SJSA1 (cell line): ENCODE results near the gene EML6. TPM values are rescaled to one million over a fixed set of nuclear protein-coding genes. Genes with fewer than 3 reads are reported as not detected.
A peak's percentile ranks its signal among the peaks of the same experiment; 100 is the strongest.

ENCODE experiments used
- DNase-seq, 2 experiments: peaks; one replicate each; pipeline ENCODE4 v3.0.0-alpha.2; 2015 to 2020; ENCODE audit warnings: low spot score in 2 of 2, low read depth in 1 of 2
- H3K27ac ChIP-seq: fragments of 250-450 bp; sonication (Bioruptor Pico); 2 replicates; pipeline ENCODE4 v1.5.1; 2020; ENCODE audit warnings: mild to moderate bottlenecking, moderate library complexity
- H3K27me3 ChIP-seq: fragments of 250-450 bp; sonication (Bioruptor Pico); replicated peaks from 2 replicates; pipeline ENCODE4 v1.5.1; 2020; ENCODE audit warnings: mild to moderate bottlenecking, moderate library complexity
- H3K36me3 ChIP-seq: fragments of 250-450 bp; sonication (Bioruptor Pico); 2 replicates; pipeline ENCODE4 v1.5.1; 2020; ENCODE audit warnings: mild to moderate bottlenecking
- H3K4me1 ChIP-seq: fragments of 250-450 bp; sonication (Bioruptor Pico); replicated peaks from 2 replicates; pipeline ENCODE4 v1.6.1; 2021; ENCODE audit warnings: mild to moderate bottlenecking
- H3K4me3 ChIP-seq: fragments of 250-450 bp; sonication (Bioruptor Pico); 2 replicates; pipeline ENCODE4 v1.5.1; 2020; ENCODE audit warnings: mild to moderate bottlenecking
- H3K9me3 ChIP-seq: fragments of 250-450 bp; sonication (Bioruptor Pico); replicated peaks from 2 replicates; pipeline ENCODE4 v1.5.1; 2020; ENCODE audit warnings: mild to moderate bottlenecking
- total RNA-seq: library from RNA; depleted of rRNA; stranded (reverse); fragments of >200 nt; shearing (Covaris generic); gene quantifications from 2 replicates; pipeline ENCODE4 v1.2.3, GENCODE V29; 2014

The EML6 gene
- total RNA-seq, 1 experiment from 2014 or later = 1.3 TPM

DNA sequence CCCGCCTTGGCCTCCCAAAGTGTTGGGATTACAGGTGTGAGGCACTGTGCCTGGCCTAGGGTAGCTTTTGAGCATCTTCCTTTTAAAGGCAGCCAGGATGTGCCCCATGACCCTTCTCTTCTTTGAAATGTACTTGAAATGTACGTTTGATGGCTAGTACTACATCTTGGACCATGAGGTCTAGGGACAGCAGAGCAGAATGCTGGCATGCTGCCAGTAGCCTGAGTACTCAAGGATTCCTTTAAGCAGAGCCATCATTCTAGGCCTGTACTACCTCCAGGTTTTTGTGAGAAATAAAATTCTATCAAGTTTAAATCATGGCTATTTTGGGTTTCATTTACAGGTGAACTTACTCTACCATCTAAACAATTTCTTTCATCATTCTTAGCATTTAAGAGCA, 2.9 kb upstream of the EML6 start:
- DNase-seq = no peak
- 0 out of 2 replicates have a peak, but pooled peaks cover 3% of the 10 kb centered on the region for H3K9me3 ChIP-seq

GRCh38 chr2:54722641-54723040, 821 bp upstream of the EML6 start:
- H3K36me3 ChIP-seq = no peaks in the 10 kb centered on the region
- H3K27ac ChIP-seq = no peak overlapping the region; the same call in 1 of the 2 replicates
- peaks cover 19% of the 10 kb centered on the region; the same call in 1 of the 2 replicates for H3K4me1 ChIP-seq
- peak overlapping the region; percentile 61 for H3K4me3 ChIP-seq
- peaks cover 28% of the 10 kb centered on the region for H3K27me3 ChIP-seq
- no peaks in the 10 kb centered on the region for H3K9me3 ChIP-seq
- DNase-seq = no peak

More for the DNA sequence above, 2.9 kb upstream of the EML6 start:
- Histone ChIP-seq H3K4me3 (no peak overlapping the region), H3K27me3 (peaks cover 15% of the 10 kb centered on the region), H3K4me1 (peaks cover 19% of the 10 kb centered on the region; the same call in 1 of the 2 replicates), H3K27ac (no peak overlapping the region), H3K36me3 (no peaks in the 10 kb centered on the region)

GRCh38 chr2:54723996-54724559, 616 bp downstream of the EML6 start:
- Histone ChIP-seq H3K27me3 (peaks cover 28% of the 10 kb centered on the region), H3K36me3 (no peaks in the 10 kb centered on the region), H3K4me1 (peaks cover 29% of the 10 kb centered on the region), H3K9me3 (no peaks in the 10 kb centered on the region), H3K4me3 (peak overlapping the region; percentile 61), H3K27ac (no peak overlapping the region)
- DNase-seq = peak in 1 of 2 experiments; percentile 35

DNA sequence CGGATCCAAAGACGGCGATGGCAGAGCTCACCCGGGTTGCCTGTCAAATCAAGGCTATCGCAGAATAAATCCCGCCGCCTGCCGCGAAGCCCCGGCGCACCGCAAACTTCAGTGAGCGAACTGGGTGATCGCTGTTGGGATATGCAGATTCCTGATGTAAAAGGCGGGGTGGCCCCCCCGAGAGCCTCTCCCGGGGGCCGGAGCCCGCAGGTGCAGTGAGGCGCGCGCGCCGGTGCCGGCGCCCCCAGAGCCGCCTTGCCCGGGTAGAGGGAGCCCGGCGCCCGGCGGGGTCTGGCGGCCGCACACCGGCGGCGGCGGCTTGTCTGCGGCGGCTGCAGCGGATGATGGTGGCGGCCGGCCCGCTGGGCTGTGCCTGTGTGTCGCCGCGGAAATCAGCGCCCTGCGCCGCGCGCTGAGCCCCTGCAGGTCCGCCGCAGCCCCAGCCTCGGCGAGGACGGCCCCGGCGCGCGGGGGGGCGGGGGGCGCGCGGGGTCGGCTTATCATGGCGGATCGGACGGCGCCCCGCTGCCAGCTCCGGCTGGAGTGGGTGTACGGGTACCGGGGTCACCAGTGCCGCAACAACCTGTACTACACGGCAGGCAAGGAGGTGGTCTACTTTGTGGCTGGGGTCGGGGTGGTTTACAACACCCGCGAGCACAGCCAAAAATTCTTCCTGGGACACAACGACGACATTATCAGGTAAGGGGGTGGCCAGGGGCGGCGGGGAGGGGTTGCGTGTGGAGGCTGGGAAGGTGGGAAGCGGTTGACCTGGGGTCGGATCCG, 1.3 kb downstream of the EML6 start:
- Histone ChIP-seq H3K36me3 (no peaks in the 10 kb centered on the region), H3K4me3 (peak overlapping the region; percentile 61), H3K27me3 (peaks cover 28% of the 10 kb centered on the region), H3K27ac (no peak overlapping the region), H3K9me3 (no peaks in the 10 kb centered on the region), H3K4me1 (peaks cover 32% of the 10 kb centered on the region)
- DNase-seq = peak in 1 of 2 experiments; percentile 32

- no peaks in the 10 kb centered on the region for H3K9me3 ChIP-seq
- DNase-seq = no peak
- H3K4me1 ChIP-seq = peaks cover 32% of the 10 kb centered on the region
- H3K4me3 ChIP-seq = no peak overlapping the region
- H3K36me3 ChIP-seq = no peaks in the 10 kb centered on the region
- H3K27me3 ChIP-seq = peaks cover 28% of the 10 kb centered on the region
- H3K27ac ChIP-seq = no peak overlapping the region
These were observed 2.1 kb downstream of the EML6 start for GRCh38 chr2:54725343-54726099.

- Histone ChIP-seq H3K4me3 (no peak overlapping the region), H3K27me3 (peaks cover 28% of the 10 kb centered on the region), H3K36me3 (no peaks in the 10 kb centered on the region), H3K27ac (no peak overlapping the region), H3K9me3 (no peaks in the 10 kb centered on the region), H3K4me1 (peaks cover 32% of the 10 kb centered on the region)
- DNase-seq = no peak
These were observed 3.0 kb downstream of the EML6 start for GRCh38 chr2:54726431-54726830.

- DNase-seq = no peak
- Histone ChIP-seq H3K36me3 (no peaks in the 10 kb centered on the region), H3K27ac (no peak overlapping the region), H3K4me1 (peaks cover 32% of the 10 kb centered on the region), H3K4me3 (no peak overlapping the region), H3K27me3 (peaks cover 28% of the 10 kb centered on the region), H3K9me3 (no peaks in the 10 kb centered on the region)
These were observed 3.5 kb downstream of the EML6 start for GRCh38 chr2:54726940-54727339.

DNA sequence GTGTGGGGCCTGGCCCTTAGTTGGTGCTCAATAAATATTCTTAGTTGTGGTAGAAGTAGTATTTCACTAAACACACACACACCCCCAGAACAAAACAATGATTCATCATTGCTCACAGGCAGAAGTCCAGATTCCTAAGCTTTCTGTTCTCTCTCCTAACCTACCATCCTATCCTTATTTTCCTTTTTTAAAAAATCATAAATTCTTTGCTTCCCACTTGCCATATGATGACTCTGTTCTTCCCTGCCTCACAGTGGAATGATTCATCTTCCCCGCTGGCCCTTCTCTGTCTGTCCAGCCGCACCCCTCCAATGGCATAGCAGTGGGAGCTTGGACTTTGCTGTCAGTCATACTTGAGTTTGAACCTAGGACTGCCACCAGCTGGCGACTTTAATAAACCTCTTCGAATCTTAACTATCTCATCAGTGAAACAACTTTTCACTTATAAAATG, 5.2 kb downstream of the EML6 start:
- Histone ChIP-seq H3K27me3 (peaks cover 28% of the 10 kb centered on the region), H3K36me3 (no peaks in the 10 kb centered on the region), H3K9me3 (no peaks in the 10 kb centered on the region), H3K4me1 (peaks cover 27% of the 10 kb centered on the region), H3K4me3 (no peak overlapping the region), H3K27ac (no peak overlapping the region)
- DNase-seq = peak; percentile 83 to 85

GRCh38 chr2:54735636-54736035, 12.2 kb downstream of the EML6 start:
- Histone ChIP-seq H3K9me3 (no peaks in the 10 kb centered on the region), H3K27ac (no peak overlapping the region), H3K4me3 (no peak overlapping the region), H3K27me3 (no peaks in the 10 kb centered on the region), H3K36me3 (no peaks in the 10 kb centered on the region), H3K4me1 (no peaks in the 10 kb centered on the region)
- DNase-seq = no peak

GRCh38 chr2:54738281-54738680, 14.8 kb downstream of the EML6 start:
- H3K36me3 ChIP-seq = no peaks in the 10 kb centered on the region
- no peak for DNase-seq
- no peaks in the 10 kb centered on the region for H3K9me3 ChIP-seq
- H3K4me3 ChIP-seq = no peak overlapping the region
- no peaks in the 10 kb centered on the region for H3K27me3 ChIP-seq
- H3K4me1 ChIP-seq = no peaks in the 10 kb centered on the region
- H3K27ac ChIP-seq = no peak overlapping the region

DNA sequence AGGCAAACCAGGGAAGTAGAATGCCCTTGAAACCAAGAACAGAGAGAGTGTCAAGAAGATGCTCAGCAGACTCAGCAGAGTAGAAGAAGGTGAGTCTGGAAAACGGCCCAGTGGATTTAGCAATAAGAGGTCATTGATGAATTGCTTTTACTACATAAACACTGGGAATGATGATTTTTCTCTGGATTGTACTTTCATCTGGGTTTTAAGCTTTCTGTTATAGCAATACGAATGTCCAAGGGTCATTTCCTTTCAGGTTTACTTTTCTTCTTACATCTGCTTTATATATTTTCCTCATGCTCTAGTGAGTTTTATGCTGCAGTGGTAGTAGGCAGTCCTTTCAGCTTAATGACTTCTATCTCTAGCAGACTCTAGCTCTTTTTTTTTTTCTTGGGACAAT, 16.9 kb downstream of the EML6 start:
- Histone ChIP-seq H3K4me1 (no peaks in the 10 kb centered on the region), H3K27ac (no peak overlapping the region), H3K4me3 (no peak overlapping the region), H3K36me3 (no peaks in the 10 kb centered on the region), H3K27me3 (no peaks in the 10 kb centered on the region), H3K9me3 (no peaks in the 10 kb centered on the region)
- DNase-seq = no peak

GRCh38 chr2:54741250-54741649, 17.8 kb downstream of the EML6 start:
- H3K27ac ChIP-seq = no peak overlapping the region
- no peaks in the 10 kb centered on the region for H3K4me1 ChIP-seq
- H3K9me3 ChIP-seq = no peaks in the 10 kb centered on the region
- H3K36me3 ChIP-seq = no peaks in the 10 kb centered on the region
- DNase-seq = no peak
- no peak overlapping the region for H3K4me3 ChIP-seq
- no peaks in the 10 kb centered on the region for H3K27me3 ChIP-seq

- H3K9me3 ChIP-seq = no peaks in the 10 kb centered on the region
- DNase-seq = no peak
- H3K27me3 ChIP-seq = no peaks in the 10 kb centered on the region
- H3K4me1 ChIP-seq = no peaks in the 10 kb centered on the region
- H3K4me3 ChIP-seq = no peak overlapping the region
- H3K27ac ChIP-seq = no peak overlapping the region
- no peaks in the 10 kb centered on the region for H3K36me3 ChIP-seq
These were observed 26.6 kb downstream of the EML6 start for GRCh38 chr2:54750040-54750439.

GRCh38 chr2:54752439-54752838, 29.0 kb downstream of the EML6 start:
- Histone ChIP-seq H3K4me3 (no peak overlapping the region), H3K27ac (no peak overlapping the region), H3K27me3 (no peaks in the 10 kb centered on the region), H3K36me3 (no peaks in the 10 kb centered on the region), H3K4me1 (no peaks in the 10 kb centered on the region), H3K9me3 (no peaks in the 10 kb centered on the region)
- DNase-seq = no peak
